ENCODE data around the gene ACSL3. TPM values are rescaled to one million over a fixed set of nuclear protein-coding genes. Genes with fewer than 3 reads are reported as not detected.
"Not testable (repeated sequence)": the region's sequence is repeated elsewhere in the genome, so short reads cannot be mapped to it uniquely, and the experiment has no call there.

The ACSL3 gene
- polyA plus RNA-seq, 3 donors: 74.2 to 91.8 (median 77.1) TPM

- DNase-seq (ENCODE audit: low read depth in 3 of 3, low spot score in 2 of 3): no peak
These were observed 8.7 kb upstream of the ACSL3 start for GRCh38 chr2:222851956-222852617.

- no peak for DNase-seq (ENCODE audit: low read depth in 3 of 3, low spot score in 2 of 3)
These were observed 5.8 kb upstream of the ACSL3 start for GRCh38 chr2:222854773-222855700.

GRCh38 chr2:222859786-222860612 is 837 bp upstream of the ACSL3 start:
- DNase-seq (ENCODE audit: low read depth in 3 of 3, low spot score in 2 of 3): peak in 1 of 3 donors; percentile 36

- no peak for DNase-seq (ENCODE audit: low read depth in 3 of 3, low spot score in 2 of 3)
These were observed 722 bp downstream of the ACSL3 start for GRCh38 chr2:222861411-222862105.

GRCh38 chr2:222862106-222862908 is 1.5 kb downstream of the ACSL3 start:
- peak in 1 of 3 donors; percentile 26 for DNase-seq (ENCODE audit: low read depth in 3 of 3, low spot score in 2 of 3)

- no peak for DNase-seq (ENCODE audit: low read depth in 3 of 3, low spot score in 2 of 3)
These were observed 2.2 kb downstream of the ACSL3 start for GRCh38 chr2:222862909-222863544.

- no peak for DNase-seq (ENCODE audit: low read depth in 3 of 3, low spot score in 2 of 3)
These were observed 3.5 kb downstream of the ACSL3 start for GRCh38 chr2:222864296-222864695.

GRCh38 chr2:222865301-222865700 is 4.5 kb downstream of the ACSL3 start:
- no peak for DNase-seq (ENCODE audit: low read depth in 3 of 3, low spot score in 2 of 3)

- no peak for DNase-seq (ENCODE audit: low read depth in 3 of 3, low spot score in 2 of 3)
These were observed 5.6 kb downstream of the ACSL3 start for GRCh38 chr2:222866358-222866960.

- DNase-seq (ENCODE audit: low read depth in 3 of 3, low spot score in 2 of 3): not testable (repeated sequence)
These were observed 7.9 kb downstream of the ACSL3 start for GRCh38 chr2:222868560-222869251.

GRCh38 chr2:222869252-222869560 is 8.4 kb downstream of the ACSL3 start:
- DNase-seq (ENCODE audit: low read depth in 3 of 3, low spot score in 2 of 3): no peak

GRCh38 chr2:222871291-222871690 is 10.5 kb downstream of the ACSL3 start:
- DNase-seq (ENCODE audit: low read depth in 3 of 3, low spot score in 2 of 3): no peak

GRCh38 chr2:222872551-222872950 is 11.7 kb downstream of the ACSL3 start:
- no peak for DNase-seq (ENCODE audit: low read depth in 3 of 3, low spot score in 2 of 3)

GRCh38 chr2:222875482-222875881 is 14.6 kb downstream of the ACSL3 start:
- DNase-seq (ENCODE audit: low read depth in 3 of 3, low spot score in 2 of 3): no peak

- no peak for DNase-seq (ENCODE audit: low read depth in 3 of 3, low spot score in 2 of 3)
These were observed 16.1 kb downstream of the ACSL3 start for GRCh38 chr2:222876947-222877346.

- no peak for DNase-seq (ENCODE audit: low read depth in 3 of 3, low spot score in 2 of 3)
These were observed 16.9 kb downstream of the ACSL3 start for GRCh38 chr2:222877556-222878300.

- no peak for DNase-seq (ENCODE audit: low read depth in 3 of 3, low spot score in 2 of 3)
These were observed 17.6 kb downstream of the ACSL3 start for GRCh38 chr2:222878301-222878876.

Data from right renal cortex interstitium (tissue), 3 donors.